GM23338 (cell line): ENCODE results near the gene TMEM52. TPM values are rescaled to one million over a fixed set of nuclear protein-coding genes. Genes with fewer than 3 reads are reported as not detected.

ENCODE experiments used
- ATAC-seq: fragments of 200-7000 bp; cut with Tn5 transposase; 3 replicates; pipeline ENCODE4 v1.9.1; 2020
- DNase-seq: peaks from one replicate; pipeline ENCODE4 v3.0.0-alpha.2; 2015; ENCODE audit warnings: low spot score
- H2AFZ ChIP-seq: fragments of 200-600 bp; sonication (generic); 2 replicates; pipeline ENCODE4 v1.8.0; 2016; ENCODE audit warnings: antibody characterized with exemption, mild to moderate bottlenecking, moderate library complexity
- H3F3A ChIP-seq: fragments of 200-600 bp; sonication (generic); replicated peaks from 2 replicates; pipeline ENCODE4 v1.8.0; 2017; ENCODE audit warnings: antibody characterized with exemption, mixed run types, low read depth
- H3K27ac ChIP-seq: fragments of 200-600 bp; sonication (generic); 2 replicates; pipeline ENCODE4 v1.6.1; 2016; ENCODE audit warnings: low read depth
- H3K27me3 ChIP-seq: fragments of 200-600 bp; sonication (generic); 2 replicates; pipeline ENCODE4 v1.8.0; 2016; ENCODE audit warnings: mild to moderate bottlenecking, mixed run types, moderate library complexity; ENCODE audit not compliant: insufficient read depth
- H3K36me3 ChIP-seq: fragments of 200-600 bp; sonication (generic); 2 replicates; pipeline ENCODE4 v1.8.0; 2016; ENCODE audit warnings: mild to moderate bottlenecking; ENCODE audit not compliant: insufficient read depth
- H3K4me1 ChIP-seq: fragments of 200-600 bp; sonication (generic); 2 replicates; pipeline ENCODE4 v1.8.0; 2016; ENCODE audit warnings: mild to moderate bottlenecking, moderate library complexity; ENCODE audit not compliant: insufficient read depth
- H3K4me2 ChIP-seq: fragments of 200-600 bp; sonication (generic); 2 replicates; pipeline ENCODE4 v1.7.1; 2017; ENCODE audit warnings: mixed run types
- H3K4me3 ChIP-seq: fragments of 200-600 bp; sonication (generic); 2 replicates; pipeline ENCODE4 v1.6.1; 2016; ENCODE audit warnings: mixed run types
- H3K79me2 ChIP-seq: fragments of 200-600 bp; sonication (generic); replicated peaks from 2 replicates; pipeline ENCODE4 v1.8.0; 2017; ENCODE audit warnings: mild to moderate bottlenecking; ENCODE audit not compliant: insufficient read depth
- H3K9me2 ChIP-seq: fragments of 200-600 bp; sonication (generic); 2 replicates; pipeline ENCODE4 v1.8.0; 2017; ENCODE audit not compliant: insufficient read depth
- H4K20me1 ChIP-seq: fragments of 200-600 bp; sonication (generic); replicated peaks from 2 replicates; pipeline ENCODE4 v1.8.0; 2017; ENCODE audit warnings: mild to moderate bottlenecking; ENCODE audit not compliant: insufficient read depth
- H3K27ac Mint-ChIP-seq: 2 replicates; pipeline ENCODE4 v1.8.0; 2020; ENCODE audit warnings: inconsistent platforms, mild to moderate bottlenecking, moderate library complexity, mixed read lengths
- H3K27me3 Mint-ChIP-seq: 3 replicates; pipeline ENCODE4 v1.8.0; 2022; ENCODE audit warnings: low read depth, mild to moderate bottlenecking, moderate library complexity, mixed read lengths, inconsistent platforms; ENCODE audit not compliant: insufficient read depth, poor library complexity
- H3K36me3 Mint-ChIP-seq: 3 replicates; pipeline ENCODE4 v1.8.0; 2021; ENCODE audit warnings: low read depth, mild to moderate bottlenecking, inconsistent platforms, moderate library complexity, mixed read lengths
- H3K4me1 Mint-ChIP-seq: 3 replicates; pipeline ENCODE4 v1.8.0; 2020; ENCODE audit warnings: mild to moderate bottlenecking, inconsistent platforms, mixed read lengths
- H3K4me3 Mint-ChIP-seq: 3 replicates; pipeline ENCODE4 v1.8.0; 2021; ENCODE audit warnings: moderate library complexity, mild to moderate bottlenecking, inconsistent platforms, mixed read lengths
- H3K9me3 Mint-ChIP-seq: 3 replicates; pipeline ENCODE4 v1.8.0; 2020; ENCODE audit warnings: moderate library complexity, mild to moderate bottlenecking, inconsistent platforms, mixed read lengths
- CREB1 ChIP-seq: fragments of 250-450 bp; sonication (Bioruptor Pico); IDR thresholded peaks from 2 replicates; pipeline ENCODE4 v1.5.0; 2020; ENCODE audit warnings: low read depth, mild to moderate bottlenecking, moderate library complexity
- ETS1 ChIP-seq: IDR thresholded peaks from 2 replicates; pipeline ENCODE4 v1.6.1; 2016; ENCODE audit warnings: antibody characterized with exemption
- EZH2 ChIP-seq: fragments of 200-600 bp; sonication (generic); IDR thresholded peaks from one replicate; pipeline ENCODE4 v1.8.0; 2017; ENCODE audit warnings: antibody characterized with exemption, mild to moderate bottlenecking, low read depth; ENCODE audit not compliant: unreplicated experiment
- EZH2phosphoT487 ChIP-seq: fragments of 200-600 bp; sonication (generic); IDR thresholded peaks from one replicate; pipeline ENCODE4 v1.8.1; 2018; ENCODE audit warnings: antibody characterized with exemption; ENCODE audit not compliant: unreplicated experiment
- STAT1 ChIP-seq: IDR thresholded peaks from one replicate; pipeline ENCODE4 v1.6.1; 2016; ENCODE audit warnings: antibody characterized with exemption; ENCODE audit not compliant: unreplicated experiment
- ZNF331 ChIP-seq: fragments of 250-450 bp; sonication (Bioruptor Pico); IDR thresholded peaks from 2 replicates; pipeline ENCODE4 v1.5.0; 2020; ENCODE audit warnings: low read depth, mild to moderate bottlenecking, moderate library complexity
- ZNF462 ChIP-seq: fragments of 250-450 bp; sonication (Bioruptor Pico); IDR thresholded peaks from 2 replicates; pipeline ENCODE4 v1.5.0; 2020; ENCODE audit warnings: mild to moderate bottlenecking, moderate library complexity
- polyA plus RNA-seq: library from polyadenylated mRNA; unstranded; fragments of >200 nt; fragmentation: Nextera tagmentation; extraction: Ambion mirVana; gene quantifications from 2 replicates; pipeline ENCODE4 v1.2.1, GENCODE V29; 2016
- total RNA-seq: library from RNA; depleted of rRNA; stranded (reverse); fragments of >200 nt; shearing (Covaris generic); gene quantifications from 2 replicates; pipeline ENCODE4 v1.2.3, GENCODE V29; 2014

Gene TMEM52
- total and polyA plus RNA-seq, 2 experiments from 2014 or later = 19.5 to 25.0 TPM

GRCh38 chr1:1875932-1876331, 43.1 kb downstream of the TMEM52 start:
- Histone ChIP-seq H3K4me1 (peaks cover 4% of the 10 kb centered on the region; the same call in 1 of the 2 replicates), H3K4me2 (no peak overlapping the region), H3K9me2 (no peaks in the 10 kb centered on the region), H3K36me3 (peaks cover 13% of the 10 kb centered on the region; the same call in 1 of the 2 replicates), H2AFZ (no peak overlapping the region), H4K20me1 (peaks cover 93% of the 10 kb centered on the region), H3K79me2 (peaks cover 100% of the 10 kb centered on the region), H3K4me3 (no peak overlapping the region), H3F3A (peaks cover 15% of the 10 kb centered on the region; the same call in 1 of the 2 replicates), H3K27ac (peak overlapping the region; percentile 79; the same call in 1 of the 2 replicates), H3K27me3 (no peaks in the 10 kb centered on the region)
- Mint-ChIP-seq H3K9me3 (peaks cover 20% of the 10 kb centered on the region), H3K36me3 (peaks cover 73% of the 10 kb centered on the region), H3K27ac (no peak overlapping the region), H3K4me3 (no peak overlapping the region), H3K4me1 (peaks cover 21% of the 10 kb centered on the region), H3K27me3 (peaks cover 8% of the 10 kb centered on the region)
- TF ChIP-seq ZNF462 (no peak), EZH2 (no peak), EZH2phosphoT487 (no peak), ZNF331 (CRISPR knock-in tag) (no peak), CREB1 (CRISPR knock-in tag) (no peak)
- no peak for ATAC-seq
- no peak for DNase-seq

GRCh38 chr1:1874901-1875300, 44.2 kb downstream of the TMEM52 start:
- no peak overlapping the region for H3K4me3 ChIP-seq
- no peak for TF ChIP-seq ETS1
- TF ChIP-seq ZNF331 (CRISPR knock-in tag) = no peak
- TF ChIP-seq STAT1 = no peak
- no peak for TF ChIP-seq EZH2
- TF ChIP-seq CREB1 (CRISPR knock-in tag) = no peak
- H3K79me2 ChIP-seq = peaks cover 100% of the 10 kb centered on the region
- no peak overlapping the region for H2AFZ ChIP-seq
- H3K4me2 ChIP-seq = no peak overlapping the region
- H3K27ac Mint-ChIP-seq = no peak overlapping the region
- peaks cover 93% of the 10 kb centered on the region for H4K20me1 ChIP-seq
- peaks cover 20% of the 10 kb centered on the region for H3K9me3 Mint-ChIP-seq
- no peaks in the 10 kb centered on the region; the same call in 1 of the 2 replicates for H3K4me1 ChIP-seq
- no peak for DNase-seq
- H3K36me3 Mint-ChIP-seq = peaks cover 81% of the 10 kb centered on the region
- peaks cover 13% of the 10 kb centered on the region; the same call in 1 of the 2 replicates for H3K36me3 ChIP-seq
- peaks cover 17% of the 10 kb centered on the region for H3K4me1 Mint-ChIP-seq
- ATAC-seq = no peak
- peaks cover 19% of the 10 kb centered on the region; the same call in 1 of the 2 replicates for H3F3A ChIP-seq
- no peak overlapping the region for H3K4me3 Mint-ChIP-seq
- H3K27ac ChIP-seq = no peak overlapping the region
- peaks cover 8% of the 10 kb centered on the region for H3K27me3 Mint-ChIP-seq
- no peaks in the 10 kb centered on the region for H3K27me3 ChIP-seq
- no peaks in the 10 kb centered on the region for H3K9me2 ChIP-seq
